ENCODE results near the gene PHTF2.
A peak's percentile ranks its signal among the peaks of the same experiment; 100 is the strongest.

Gene PHTF2

DNA sequence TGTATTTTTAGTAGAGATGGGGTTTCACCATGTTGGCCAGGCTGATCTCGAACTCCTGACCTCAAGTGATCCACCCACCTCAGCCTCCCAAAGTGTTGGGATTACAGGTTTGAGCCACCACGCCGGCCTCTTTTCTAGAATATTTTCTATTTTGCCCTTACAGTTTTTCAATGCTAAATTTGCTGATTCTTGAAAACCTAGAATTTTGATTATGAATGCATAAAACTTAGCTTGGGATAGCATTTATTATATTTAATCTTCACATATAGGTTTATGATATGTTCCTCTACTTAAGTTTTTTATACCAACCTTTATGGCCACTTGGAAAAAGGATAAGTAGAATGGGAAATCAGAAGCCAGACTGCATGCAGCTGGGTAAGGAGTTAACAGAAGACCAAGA, 2.5 kb upstream of the PHTF2 start:
- Histone ChIP-seq H3K23ac (ENCODE audit: low read length) (no peak overlapping the region), H3K56ac (ENCODE audit: low read length) (no peak overlapping the region), H3K9ac (ENCODE audit: low read length) (no peak overlapping the region), H3K79me1 (ENCODE audit: low read length) (peaks cover 9% of the 10 kb centered on the region), H3K27me3 (ENCODE audit: insufficient read depth, low read length, poor library complexity) (no peaks in the 10 kb centered on the region), H3K4ac (ENCODE audit: low read depth, low read length) (no peak overlapping the region), H4K5ac (ENCODE audit: low read length) (no peak overlapping the region), H3K4me1 (ENCODE audit: control insufficient read depth, low read depth, low read length) (peaks cover 9% of the 10 kb centered on the region), H2AK5ac (ENCODE audit: low read length) (no peak overlapping the region), H3K4me2 (ENCODE audit: low read length) (no peak overlapping the region), H4K8ac (ENCODE audit: low read depth, low read length) (no peak overlapping the region), H2BK120ac (ENCODE audit: low read depth, low read length) (no peak overlapping the region), H3K4me3 (ENCODE audit: low read length) (no peak overlapping the region), H3K27ac (ENCODE audit: low read depth, low read length) (no peak overlapping the region), H3K18ac (ENCODE audit: low read length) (no peak overlapping the region), H2BK5ac (ENCODE audit: low read length) (no peak overlapping the region), H3K36me3 (ENCODE audit: control insufficient read depth, insufficient read depth, low read length) (no peaks in the 10 kb centered on the region), H2BK15ac (replicated peaks; ENCODE audit: low read depth) (no peak overlapping the region), H3K79me2 (ENCODE audit: control insufficient read depth, insufficient read depth, low read length) (peaks cover 11% of the 10 kb centered on the region)
- no CpG with 5 or more reads among the region's 3 CpGs for WGBS (ENCODE audit: extremely low coverage, insufficient coverage, low lambda C conversion rate)
- DNase-seq: no peak

GRCh38 chr7:77796960-77797359, 1.6 kb upstream of the PHTF2 start:
- H2BK120ac ChIP-seq (ENCODE audit: low read depth, low read length): no peak overlapping the region
- H3K4me3 ChIP-seq (ENCODE audit: low read length): no peak overlapping the region
- no peak overlapping the region for H4K8ac ChIP-seq (ENCODE audit: low read depth, low read length)
- H2BK15ac ChIP-seq (replicated peaks; ENCODE audit: low read depth): no peak overlapping the region
- H2BK5ac ChIP-seq (ENCODE audit: low read length): no peak overlapping the region
- H3K27ac ChIP-seq (ENCODE audit: low read depth, low read length): no peak overlapping the region
- H3K4ac ChIP-seq (ENCODE audit: low read depth, low read length): no peak overlapping the region
- H3K23ac ChIP-seq (ENCODE audit: low read length): no peak overlapping the region
- peaks cover 11% of the 10 kb centered on the region for H3K79me2 ChIP-seq (ENCODE audit: control insufficient read depth, insufficient read depth, low read length)
- H3K18ac ChIP-seq (ENCODE audit: low read length): no peak overlapping the region
- DNase-seq: no peak
- peaks cover 9% of the 10 kb centered on the region for H3K79me1 ChIP-seq (ENCODE audit: low read length)
- peak overlapping the region; percentile 93 for H3K4me2 ChIP-seq (ENCODE audit: low read length)
- H3K9ac ChIP-seq (ENCODE audit: low read length): peak overlapping the region; percentile 96
- no peak overlapping the region for H4K5ac ChIP-seq (ENCODE audit: low read length)
- no peaks in the 10 kb centered on the region for H3K27me3 ChIP-seq (ENCODE audit: insufficient read depth, low read length, poor library complexity)
- H3K4me1 ChIP-seq (ENCODE audit: control insufficient read depth, low read depth, low read length): peaks cover 9% of the 10 kb centered on the region
- whole genome bisulfite sequencing (ENCODE audit: extremely low coverage, insufficient coverage, low lambda C conversion rate): no CpG with 5 or more reads among the region's 5 CpGs
- no peak overlapping the region for H2AK5ac ChIP-seq (ENCODE audit: low read length)
- peak overlapping the region; percentile 98 for H3K56ac ChIP-seq (ENCODE audit: low read length)
- no peaks in the 10 kb centered on the region for H3K36me3 ChIP-seq (ENCODE audit: control insufficient read depth, insufficient read depth, low read length)

GRCh38 chr7:77797734-77798393, 709 bp upstream of the PHTF2 start:
- Histone ChIP-seq H3K23ac (ENCODE audit: low read length) (peak overlapping the region; percentile 91), H3K27me3 (ENCODE audit: insufficient read depth, low read length, poor library complexity) (no peaks in the 10 kb centered on the region), H3K4me1 (ENCODE audit: control insufficient read depth, low read depth, low read length) (peaks cover 9% of the 10 kb centered on the region), H4K8ac (ENCODE audit: low read depth, low read length) (no peak overlapping the region), H3K4me2 (ENCODE audit: low read length) (peak overlapping the region; percentile 93), H2BK120ac (ENCODE audit: low read depth, low read length) (no peak overlapping the region), H3K27ac (ENCODE audit: low read depth, low read length) (peak overlapping the region; percentile 83), H3K79me2 (ENCODE audit: control insufficient read depth, insufficient read depth, low read length) (peaks cover 11% of the 10 kb centered on the region), H3K9ac (ENCODE audit: low read length) (peak overlapping the region; percentile 96), H2AK5ac (ENCODE audit: low read length) (no peak overlapping the region), H2BK15ac (replicated peaks; ENCODE audit: low read depth) (no peak overlapping the region), H3K4me3 (ENCODE audit: low read length) (peak overlapping the region; percentile 96), H3K79me1 (ENCODE audit: low read length) (peaks cover 9% of the 10 kb centered on the region), H3K36me3 (ENCODE audit: control insufficient read depth, insufficient read depth, low read length) (no peaks in the 10 kb centered on the region), H2BK5ac (ENCODE audit: low read length) (peak overlapping the region; percentile 42), H3K4ac (ENCODE audit: low read depth, low read length) (no peak overlapping the region), H3K56ac (ENCODE audit: low read length) (peak overlapping the region; percentile 98), H4K5ac (ENCODE audit: low read length) (no peak overlapping the region), H3K18ac (ENCODE audit: low read length) (peak overlapping the region; percentile 80)
- DNase-seq: no peak
- WGBS (ENCODE audit: extremely low coverage, insufficient coverage, low lambda C conversion rate): no CpG with 5 or more reads among the region's 35 CpGs

DNA sequence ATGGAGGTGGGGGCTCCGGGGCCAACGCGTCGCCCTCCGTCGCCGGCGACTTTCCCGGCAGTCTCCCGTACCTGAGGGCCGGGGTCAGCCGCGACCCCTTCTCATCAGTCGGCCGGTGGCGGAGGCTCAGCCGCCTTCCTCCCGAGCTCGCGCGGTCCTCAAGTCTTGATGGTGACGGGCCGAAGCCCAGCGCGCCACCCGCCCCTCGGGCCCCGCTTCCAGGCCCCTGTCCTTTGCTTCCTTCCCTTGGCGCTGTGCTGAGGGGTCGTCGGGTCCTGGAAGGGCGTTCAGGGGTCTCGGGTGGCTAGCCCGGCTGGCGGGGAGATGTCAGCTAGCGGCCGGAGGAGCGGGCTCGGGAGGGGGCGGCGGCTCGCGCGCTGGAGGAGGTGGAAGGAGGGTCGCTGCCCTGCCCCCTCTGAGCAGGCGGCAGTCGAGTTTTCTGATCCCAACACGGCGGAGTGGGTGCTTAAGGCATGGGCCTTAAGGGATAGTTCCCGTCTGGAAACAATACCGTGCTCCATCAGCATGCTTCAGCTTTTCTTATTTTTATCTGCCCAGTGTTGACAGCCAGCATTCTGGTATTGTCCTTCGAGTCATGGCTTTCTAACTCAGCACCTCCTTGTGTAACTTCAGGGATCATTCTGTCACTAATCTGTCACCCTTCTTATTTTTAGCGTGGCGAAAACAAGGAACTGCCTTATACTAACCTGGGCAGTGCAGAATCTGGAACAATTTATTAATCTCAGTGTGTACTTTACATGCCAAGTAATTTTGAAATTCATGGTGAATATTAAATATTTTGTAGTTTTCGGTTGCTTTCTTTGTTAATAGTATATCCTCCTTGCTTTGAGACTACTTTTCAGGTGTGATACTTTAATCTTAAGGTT, 748 bp downstream of the PHTF2 start:
- H2BK5ac ChIP-seq (ENCODE audit: low read length): peak overlapping the region; percentile 25
- H2AK5ac ChIP-seq (ENCODE audit: low read length): no peak overlapping the region
- no peak overlapping the region for H2BK15ac ChIP-seq (replicated peaks; ENCODE audit: low read depth)
- no peak overlapping the region for H3K23ac ChIP-seq (ENCODE audit: low read length)
- no peak overlapping the region for H4K5ac ChIP-seq (ENCODE audit: low read length)
- H3K4me1 ChIP-seq (ENCODE audit: control insufficient read depth, low read depth, low read length): peaks cover 9% of the 10 kb centered on the region
- H3K36me3 ChIP-seq (ENCODE audit: control insufficient read depth, insufficient read depth, low read length): no peaks in the 10 kb centered on the region
- no peaks in the 10 kb centered on the region for H3K27me3 ChIP-seq (ENCODE audit: insufficient read depth, low read length, poor library complexity)
- peak overlapping the region; percentile 85 for H3K9ac ChIP-seq (ENCODE audit: low read length)
- peak overlapping the region; percentile 79 for H3K27ac ChIP-seq (ENCODE audit: low read depth, low read length)
- peak; percentile 62 for DNase-seq
- H3K4me3 ChIP-seq (ENCODE audit: low read length): peak overlapping the region; percentile 78
- no peak overlapping the region for H2BK120ac ChIP-seq (ENCODE audit: low read depth, low read length)
- WGBS (ENCODE audit: extremely low coverage, insufficient coverage, low lambda C conversion rate): no CpG with 5 or more reads among the region's 55 CpGs
- peak overlapping the region; percentile 92 for H3K56ac ChIP-seq (ENCODE audit: low read length)
- H3K4me2 ChIP-seq (ENCODE audit: low read length): peak overlapping the region; percentile 88
- peaks cover 9% of the 10 kb centered on the region for H3K79me1 ChIP-seq (ENCODE audit: low read length)
- H3K4ac ChIP-seq (ENCODE audit: low read depth, low read length): no peak overlapping the region
- no peak overlapping the region for H4K8ac ChIP-seq (ENCODE audit: low read depth, low read length)
- peaks cover 11% of the 10 kb centered on the region for H3K79me2 ChIP-seq (ENCODE audit: control insufficient read depth, insufficient read depth, low read length)
- peak overlapping the region; percentile 26 for H3K18ac ChIP-seq (ENCODE audit: low read length)

- WGBS (ENCODE audit: extremely low coverage, insufficient coverage, low lambda C conversion rate): no CpG with 5 or more reads among the region's 4 CpGs
- Histone ChIP-seq H3K4ac (ENCODE audit: low read depth, low read length) (no peak overlapping the region), H3K79me1 (ENCODE audit: low read length) (peaks cover 9% of the 10 kb centered on the region), H3K4me2 (ENCODE audit: low read length) (no peak overlapping the region), H4K8ac (ENCODE audit: low read depth, low read length) (no peak overlapping the region), H3K4me3 (ENCODE audit: low read length) (no peak overlapping the region), H3K56ac (ENCODE audit: low read length) (peak overlapping the region; percentile 2), H3K27me3 (ENCODE audit: insufficient read depth, low read length, poor library complexity) (no peaks in the 10 kb centered on the region), H3K4me1 (ENCODE audit: control insufficient read depth, low read depth, low read length) (peaks cover 9% of the 10 kb centered on the region), H2BK15ac (replicated peaks; ENCODE audit: low read depth) (no peak overlapping the region), H3K36me3 (ENCODE audit: control insufficient read depth, insufficient read depth, low read length) (no peaks in the 10 kb centered on the region), H3K9ac (ENCODE audit: low read length) (peak overlapping the region; percentile 8), H3K18ac (ENCODE audit: low read length) (no peak overlapping the region), H2BK5ac (ENCODE audit: low read length) (no peak overlapping the region), H2BK120ac (ENCODE audit: low read depth, low read length) (no peak overlapping the region), H3K79me2 (ENCODE audit: control insufficient read depth, insufficient read depth, low read length) (peaks cover 11% of the 10 kb centered on the region), H4K5ac (ENCODE audit: low read length) (no peak overlapping the region), H3K23ac (ENCODE audit: low read length) (no peak overlapping the region), H2AK5ac (ENCODE audit: low read length) (no peak overlapping the region), H3K27ac (ENCODE audit: low read depth, low read length) (no peak overlapping the region)
- no peak for DNase-seq
These were observed 1.6 kb downstream of the PHTF2 start for GRCh38 chr7:77800158-77800557.
